ENCODE results near the gene PLCG1. TPM values are rescaled to one million over a fixed set of nuclear protein-coding genes. Genes with fewer than 3 reads are reported as not detected.

Gene PLCG1
- total and polyA plus RNA-seq, 2 donors (not counting 3 experiments of a cell fraction or from before 2014, with no cell fraction given) = 164 to 224 TPM

DNA sequence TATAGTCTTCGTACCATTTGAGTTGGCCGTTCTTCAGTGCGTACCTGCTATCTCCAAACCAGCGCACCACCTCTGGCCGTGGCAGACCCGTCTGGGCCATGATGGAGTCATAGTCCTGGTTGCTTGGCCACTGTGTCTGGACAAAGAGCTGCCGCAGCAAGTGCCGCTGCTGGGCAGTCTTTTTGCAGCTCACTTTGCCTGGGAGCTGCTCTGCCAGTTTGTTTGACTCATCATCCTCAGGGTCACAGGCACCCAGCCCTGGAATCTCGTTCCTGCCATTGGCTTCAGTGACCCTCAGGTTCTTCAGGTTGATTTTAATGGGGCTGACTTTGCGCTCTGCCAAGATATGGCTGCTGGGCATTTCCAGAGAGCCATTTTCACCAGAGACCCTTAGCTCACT, 65.1 kb downstream of the PLCG1 start:
- intact Hi-C loops (cut with micrococcal nuclease) (no loop called here), dilution Hi-C loops (cut with MboI; ENCODE audit: extremely low pct_ligation_motif_present, low sequenced_read_pairs) (no loop called here)
- no peak overlapping the region for H3K9ac ChIP-seq (replicated peaks; ENCODE audit: extremely low read depth, insufficient read depth, low read length)
- peaks cover 18% of the 10 kb centered on the region for H3K4me1 ChIP-seq (ENCODE audit: control insufficient read depth, extremely low read depth, insufficient read depth, low read length)
- no peaks in the 10 kb centered on the region for H3K9me1 ChIP-seq (replicated peaks; ENCODE audit: control insufficient read depth, extremely low read depth, insufficient read depth, low read length)
- H3K36me3 ChIP-seq (ENCODE audit: control insufficient read depth in 2 of 2, extremely low read depth in 1 of 2, insufficient read depth in 2 of 2, low read length in 2 of 2) = no peaks in the 10 kb centered on the region
- TF ChIP-seq POLR2A (IDR thresholded peaks at IDR 0.05; ENCODE audit: low read depth, low read length) (no peak), FOS (IDR thresholded peaks at IDR 0.05; ENCODE audit: borderline replicate concordance, insufficient read depth, low read length) (no peak), EZH2 (IDR thresholded peaks at IDR 0.05; ENCODE audit: borderline replicate concordance, low read depth, low read length, severe bottlenecking) (no peak), POLR2AphosphoS5 (IDR thresholded peaks at IDR 0.05; ENCODE audit: insufficient read depth, low read depth, low read length) (no peak), MYC (IDR thresholded peaks at IDR 0.05; ENCODE audit: low read depth, low read length) (no peak), GATA2 (IDR thresholded peaks at IDR 0.05; ENCODE audit: insufficient read depth, insufficient read length, low read depth, low read length) (no peak), MAX (IDR thresholded peaks at IDR 0.05; ENCODE audit: insufficient read depth, insufficient read length) (no peak)
- TF ChIP-seq, protein P1, sequence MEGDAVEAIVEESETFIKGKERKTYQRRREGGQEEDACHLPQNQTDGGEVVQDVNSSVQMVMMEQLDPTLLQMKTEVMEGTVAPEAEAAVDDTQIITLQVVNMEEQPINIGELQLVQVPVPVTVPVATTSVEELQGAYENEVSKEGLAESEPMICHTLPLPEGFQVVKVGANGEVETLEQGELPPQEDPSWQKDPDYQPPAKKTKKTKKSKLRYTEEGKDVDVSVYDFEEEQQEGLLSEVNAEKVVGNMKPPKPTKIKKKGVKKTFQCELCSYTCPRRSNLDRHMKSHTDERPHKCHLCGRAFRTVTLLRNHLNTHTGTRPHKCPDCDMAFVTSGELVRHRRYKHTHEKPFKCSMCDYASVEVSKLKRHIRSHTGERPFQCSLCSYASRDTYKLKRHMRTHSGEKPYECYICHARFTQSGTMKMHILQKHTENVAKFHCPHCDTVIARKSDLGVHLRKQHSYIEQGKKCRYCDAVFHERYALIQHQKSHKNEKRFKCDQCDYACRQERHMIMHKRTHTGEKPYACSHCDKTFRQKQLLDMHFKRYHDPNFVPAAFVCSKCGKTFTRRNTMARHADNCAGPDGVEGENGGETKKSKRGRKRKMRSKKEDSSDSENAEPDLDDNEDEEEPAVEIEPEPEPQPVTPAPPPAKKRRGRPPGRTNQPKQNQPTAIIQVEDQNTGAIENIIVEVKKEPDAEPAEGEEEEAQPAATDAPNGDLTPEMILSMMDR (IDR thresholded peaks at IDR 0.05; ENCODE audit: extremely low read depth in 1 of 2, insufficient read depth in 1 of 2, low read depth in 1 of 2, low read length in 2 of 2) = no peak
- BruUV-seq (replicated peaks) = no TSS peak
- no peak overlapping the region for H3K4me3 ChIP-seq (replicated peaks in 1 of 3; ENCODE audit: insufficient read depth in 1 of 3, low read depth in 1 of 3, low read length in 3 of 3)
- H3K27me3 ChIP-seq (ENCODE audit: control insufficient read depth in 2 of 2, insufficient read depth in 2 of 2, low read length in 2 of 2) = no peaks in the 10 kb centered on the region
- no peak overlapping the region for H3K4me2 ChIP-seq (ENCODE audit: insufficient read depth, low read length)
- no peak for FAIRE-seq
- H2AFZ ChIP-seq (ENCODE audit: low read depth, low read length) = no peak overlapping the region
- H4K20me1 ChIP-seq (replicated peaks; ENCODE audit: control insufficient read depth, extremely low read depth, insufficient read depth, low read length) = no peaks in the 10 kb centered on the region
- H3K79me2 ChIP-seq (ENCODE audit: control insufficient read depth, insufficient read depth, low read length) = no peaks in the 10 kb centered on the region
- H3K9me3 ChIP-seq (replicated peaks; ENCODE audit: control insufficient read depth, insufficient read depth, low read length) = no peaks in the 10 kb centered on the region
- CTCF ChIA-PET = interaction anchor here (0.9 to 4.0 kb wide), 5 partner anchors 13 to 138 kb away, joined by 3 to 23 read pairs (median 8); partner anchors contain the start of gene LPIN3
- no peak for DNase-seq (ENCODE audit: low read depth, low spot score)
- no peak overlapping the region for H3K27ac ChIP-seq (ENCODE audit: insufficient read depth, low read depth, low read length)
- POLR2A ChIA-PET = no interaction called here

Data from endothelial cell of umbilical vein (primary cell).